ENCODE data around the gene OR2A12.
"Not testable (repeated sequence)": the region's sequence is repeated elsewhere in the genome, so short reads cannot be mapped to it uniquely, and the experiment has no call there.

Gene OR2A12

DNA sequence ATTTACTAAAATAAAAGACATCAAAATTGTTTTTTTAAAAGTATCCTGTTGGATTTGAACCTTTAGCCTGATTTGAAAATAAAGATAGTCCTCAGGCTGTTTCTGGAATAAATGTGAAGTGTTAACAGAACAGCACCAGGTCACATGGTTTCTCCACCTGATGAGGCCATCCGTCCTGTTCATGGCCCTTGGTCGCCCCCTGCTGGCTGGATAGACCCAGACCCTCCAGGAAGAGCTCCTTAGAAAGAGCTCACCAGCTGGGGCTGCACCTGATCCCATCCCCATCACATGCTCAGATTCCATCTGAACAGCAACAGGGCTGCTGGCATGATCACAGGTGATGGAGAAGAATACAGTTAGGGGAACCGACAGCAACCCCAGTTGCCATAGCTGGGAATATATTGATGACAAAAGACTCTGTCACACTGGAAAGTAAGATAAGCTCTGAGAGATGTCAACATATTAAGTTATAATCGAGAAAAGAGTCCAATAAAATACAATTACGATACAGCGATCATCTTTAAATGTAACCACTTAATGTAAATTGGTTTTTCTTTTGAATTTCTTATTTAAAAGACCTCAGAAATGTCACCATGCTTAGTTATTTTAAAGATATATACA is 41.7 kb downstream of the OR2A12 start:
- DNase-seq: peak; percentile 93

- not testable (repeated sequence) for DNase-seq
Measured at GRCh38 chr7:144129601-144130000, 43.5 kb downstream of the OR2A12 start.

GRCh38 chr7:144130730-144131129 is 44.7 kb downstream of the OR2A12 start:
- DNase-seq: no peak

GRCh38 chr7:144132262-144132661 is 46.2 kb downstream of the OR2A12 start:
- DNase-seq: no peak

DNA sequence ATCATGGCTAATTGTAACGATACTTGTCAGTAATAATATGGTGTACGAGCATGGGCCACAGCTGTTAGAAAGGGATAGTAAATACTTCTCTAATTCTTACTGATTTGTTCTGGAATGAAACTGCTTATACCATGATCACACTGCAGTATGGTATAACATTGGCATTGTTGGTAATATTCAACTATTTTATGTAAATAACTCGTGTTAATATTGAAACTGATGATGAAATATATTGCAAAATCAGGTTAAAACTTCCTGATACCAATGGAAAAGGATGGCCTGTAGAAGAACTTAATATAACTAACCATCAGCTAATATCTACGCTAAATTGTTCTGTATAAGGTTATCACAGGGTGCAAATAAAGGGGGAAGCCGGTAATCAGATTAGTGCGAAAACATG is 47.2 kb downstream of the OR2A12 start:
- no peak for DNase-seq

DNA sequence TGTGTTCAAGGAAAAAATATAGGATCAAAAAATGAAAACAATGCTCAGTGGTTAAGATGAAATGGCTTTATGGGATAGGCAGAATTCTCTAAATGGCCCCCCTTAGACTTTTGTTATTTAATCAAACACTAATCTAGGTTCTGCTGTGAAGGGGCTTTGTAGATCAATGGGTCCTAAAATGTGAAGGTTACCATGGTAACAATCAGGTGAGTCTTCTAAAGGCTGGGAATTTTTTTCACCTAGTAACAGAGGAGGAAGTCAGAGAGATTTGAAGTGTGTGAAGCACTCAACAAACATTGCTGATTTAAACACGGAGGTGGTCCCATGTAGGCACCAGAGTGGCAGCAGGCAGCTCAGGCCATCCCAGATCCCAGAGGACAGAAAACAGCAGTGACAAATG is 48.0 kb downstream of the OR2A12 start:
- DNase-seq: no peak

GRCh38 chr7:144137501-144137900 is 51.4 kb downstream of the OR2A12 start:
- no peak for DNase-seq

DNA sequence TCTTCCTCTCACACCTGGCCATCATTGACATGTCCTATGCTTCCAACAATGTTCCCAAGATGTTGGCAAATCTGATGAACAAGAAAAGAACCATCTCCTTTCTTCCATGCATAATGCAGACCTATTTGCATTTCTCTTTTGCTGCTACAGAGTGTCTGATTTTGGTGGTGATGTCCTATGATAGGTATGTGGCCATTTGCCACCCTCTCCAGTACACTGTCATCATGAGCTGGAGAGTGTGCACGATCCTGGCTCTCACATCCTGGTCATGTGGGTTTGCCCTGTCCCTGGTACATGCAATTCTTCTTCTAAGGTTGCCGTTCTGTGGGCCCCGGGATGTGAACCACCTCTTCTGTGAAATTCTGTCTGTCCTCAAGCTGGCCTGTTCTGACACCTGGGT is 56.1 kb downstream of the OR2A12 start:
- DNase-seq: no peak

DNA sequence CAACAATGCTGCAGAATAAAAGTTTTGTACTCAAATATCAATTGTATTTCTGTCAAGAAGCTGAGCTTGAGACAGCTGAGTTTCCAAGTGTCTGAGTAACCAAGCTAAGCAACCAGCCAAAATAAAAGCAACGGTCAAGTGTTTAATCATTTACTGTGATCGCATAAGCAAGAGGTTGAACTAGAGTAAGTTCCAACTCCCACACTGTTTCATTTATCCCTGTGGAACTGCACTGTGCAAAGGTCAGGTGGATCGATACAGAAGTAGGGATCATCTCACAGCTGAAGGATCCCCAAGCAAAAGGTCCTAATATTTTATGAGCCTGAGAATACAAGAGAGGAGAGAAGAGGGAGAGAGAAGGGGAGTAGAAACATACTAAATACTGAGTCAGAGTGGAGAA is 58.3 kb downstream of the OR2A12 start:
- DNase-seq: no peak

DNA sequence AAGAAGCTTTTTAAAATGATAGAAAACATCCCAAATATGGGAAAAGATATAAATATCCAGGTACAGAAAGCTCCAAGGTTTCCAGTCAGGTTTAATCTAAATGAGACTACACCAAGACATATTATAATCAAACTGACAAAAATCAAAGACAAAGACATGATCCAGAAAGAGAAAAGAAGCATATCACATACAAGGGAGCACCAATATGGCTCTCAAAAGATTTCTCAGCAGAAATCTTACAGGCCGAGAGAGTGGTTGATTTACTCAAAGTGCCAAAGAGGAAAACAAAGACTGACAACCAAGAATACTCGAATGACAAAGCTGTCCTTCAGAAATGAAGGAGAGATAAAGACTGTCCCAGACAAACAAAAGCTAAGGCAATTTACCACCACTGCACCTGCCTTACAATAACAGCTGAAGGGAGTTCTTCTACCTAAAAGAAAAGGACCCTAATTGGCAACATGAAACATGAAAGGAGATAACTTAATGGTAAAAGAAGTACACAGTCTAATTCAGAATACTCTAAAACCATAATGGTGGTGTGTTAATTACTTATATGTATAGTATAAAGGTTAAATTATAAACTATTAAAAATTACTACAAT is 62.2 kb downstream of the OR2A12 start:
- DNase-seq: no peak

All from stimulated activated CD4-positive, alpha-beta T cell treated with anti-CD3 and anti-CD28 coated beads, Interleukin-12 subunit alpha, Interleukin-12 subunit beta, amount 100 ng/mL, for 4 hours (primary cell).